GM18867 (cell line): ENCODE data around the gene WIF1.

Experiments
- ATAC-seq: cut with Tn5 transposase; IDR thresholded peaks from one replicate; pipeline ENCODE4 v1.9.1; 2021; ENCODE audit warnings: mild to moderate bottlenecking, moderate library complexity; ENCODE audit not compliant: unreplicated experiment

WIF1 gene

DNA sequence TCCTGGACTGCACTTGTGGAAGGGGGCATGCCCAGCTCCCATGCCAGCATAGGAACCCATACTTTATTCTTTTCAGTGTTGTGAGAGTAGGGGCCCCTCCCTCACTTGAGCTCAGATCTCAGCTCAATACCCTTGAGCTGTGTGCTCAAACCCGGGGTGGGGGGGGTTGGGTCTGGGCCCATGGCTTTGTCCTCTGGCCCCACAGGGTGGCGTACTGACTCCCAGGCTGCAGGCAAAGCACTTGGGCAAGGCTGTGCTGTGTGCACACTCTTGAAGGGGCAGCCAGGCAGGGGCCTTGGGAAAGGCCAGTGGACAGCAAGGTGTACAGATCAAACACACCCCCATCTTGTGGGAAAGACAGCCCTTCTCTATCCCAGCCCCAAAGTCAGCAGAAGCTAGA is 81.8 kb downstream of the WIF1 start:
- no peak for ATAC-seq

DNA sequence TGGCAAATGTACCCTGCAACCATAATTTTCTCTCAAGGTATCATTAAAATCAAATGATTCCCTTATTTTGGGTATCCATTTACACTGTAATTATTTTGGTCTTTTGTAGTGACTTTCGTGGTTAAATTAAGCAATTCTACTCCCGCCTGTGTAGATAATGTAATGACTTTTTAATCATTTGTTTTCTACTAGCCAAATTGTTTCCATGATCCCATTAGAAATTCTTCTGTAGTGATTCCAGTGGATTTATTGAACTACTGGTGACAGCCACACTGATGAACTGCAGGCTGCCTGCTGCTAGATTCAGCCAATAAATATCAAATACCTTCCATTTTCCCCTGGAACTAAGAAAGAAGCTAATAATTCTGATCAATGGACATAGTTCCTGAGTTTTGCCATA is 96.0 kb downstream of the WIF1 start:
- ATAC-seq: no peak

DNA sequence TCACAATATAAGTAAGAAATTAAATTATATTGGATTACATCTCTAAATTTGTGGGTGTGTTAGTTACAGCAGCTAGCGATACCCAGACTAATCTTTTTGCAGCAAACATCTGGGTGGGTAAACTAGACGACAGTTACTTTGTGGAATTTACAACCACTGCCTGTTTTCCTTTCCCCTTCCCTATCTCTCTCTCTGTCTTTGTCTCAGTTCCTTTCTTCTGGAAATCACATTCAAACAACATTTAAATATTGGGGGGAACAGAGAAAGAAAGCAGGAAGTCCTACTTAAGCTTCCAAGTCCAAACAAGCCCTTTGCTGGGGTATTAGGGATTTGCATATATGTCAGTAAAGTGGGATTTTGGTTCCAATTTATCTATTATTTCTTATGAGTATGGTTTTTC is 97.6 kb downstream of the WIF1 start:
- ATAC-seq: no peak

DNA sequence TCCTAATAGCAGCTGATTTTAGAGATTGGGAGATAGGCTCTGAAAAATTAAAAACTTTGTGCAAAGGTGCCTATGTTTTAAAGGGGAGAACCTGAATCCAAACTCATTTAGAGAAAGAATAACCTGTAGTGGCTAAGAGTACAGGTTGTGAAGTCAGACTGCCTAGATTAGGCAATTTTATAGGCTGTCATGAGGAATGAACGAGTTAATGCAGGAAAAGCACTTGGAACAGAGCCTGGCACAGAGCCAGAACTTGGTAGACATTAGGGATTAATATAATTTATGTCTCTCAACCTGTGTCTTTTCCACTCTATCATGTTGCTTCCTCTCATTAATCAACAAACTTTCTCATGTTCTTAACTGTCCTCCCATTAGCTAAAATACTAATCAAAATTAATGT is 98.1 kb downstream of the WIF1 start:
- ATAC-seq: no peak

DNA sequence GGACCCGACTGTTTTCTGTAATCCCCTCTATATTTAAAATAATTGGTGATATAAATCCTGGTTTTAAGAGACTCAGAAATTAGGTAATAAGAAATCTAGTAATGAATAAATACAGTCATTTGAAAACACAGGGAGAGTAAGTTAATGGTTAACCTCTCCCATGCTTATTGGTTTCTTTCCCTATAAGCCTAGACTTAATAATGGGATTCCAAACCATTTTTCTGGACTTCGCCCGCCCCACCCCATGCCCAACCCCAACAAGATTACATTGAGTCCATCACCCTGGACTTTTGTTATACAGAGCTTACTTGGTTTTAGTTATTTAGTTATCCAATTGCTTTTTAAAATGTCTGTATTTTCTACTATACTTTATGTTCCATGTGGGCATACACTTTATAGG is 98.7 kb downstream of the WIF1 start:
- no peak for ATAC-seq

DNA sequence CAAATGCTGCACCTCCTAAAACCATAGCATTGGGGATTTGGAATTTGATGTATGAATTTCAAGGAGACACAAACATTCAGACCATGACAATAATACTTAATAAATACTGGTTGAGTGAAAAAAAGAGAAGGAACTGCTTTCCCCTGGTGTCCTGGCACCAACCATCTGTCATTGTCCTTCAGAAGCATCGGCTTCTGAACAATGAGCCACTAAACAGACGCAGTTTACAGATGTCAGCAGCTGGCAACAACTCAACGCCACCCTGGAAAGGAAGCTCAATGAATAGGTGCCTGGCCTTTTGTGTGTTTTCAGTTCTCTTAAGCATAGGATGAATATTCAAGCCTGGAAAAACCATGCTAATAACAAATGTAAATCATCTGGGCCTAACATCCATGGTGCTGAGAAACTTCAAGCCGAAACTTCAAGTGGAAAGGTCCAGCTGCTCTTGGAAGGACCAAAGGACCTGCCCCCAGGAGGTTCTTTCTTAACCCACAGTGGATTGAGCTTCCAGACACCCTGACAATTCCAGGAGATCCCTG is 101.3 kb downstream of the WIF1 start:
- ATAC-seq: no peak

DNA sequence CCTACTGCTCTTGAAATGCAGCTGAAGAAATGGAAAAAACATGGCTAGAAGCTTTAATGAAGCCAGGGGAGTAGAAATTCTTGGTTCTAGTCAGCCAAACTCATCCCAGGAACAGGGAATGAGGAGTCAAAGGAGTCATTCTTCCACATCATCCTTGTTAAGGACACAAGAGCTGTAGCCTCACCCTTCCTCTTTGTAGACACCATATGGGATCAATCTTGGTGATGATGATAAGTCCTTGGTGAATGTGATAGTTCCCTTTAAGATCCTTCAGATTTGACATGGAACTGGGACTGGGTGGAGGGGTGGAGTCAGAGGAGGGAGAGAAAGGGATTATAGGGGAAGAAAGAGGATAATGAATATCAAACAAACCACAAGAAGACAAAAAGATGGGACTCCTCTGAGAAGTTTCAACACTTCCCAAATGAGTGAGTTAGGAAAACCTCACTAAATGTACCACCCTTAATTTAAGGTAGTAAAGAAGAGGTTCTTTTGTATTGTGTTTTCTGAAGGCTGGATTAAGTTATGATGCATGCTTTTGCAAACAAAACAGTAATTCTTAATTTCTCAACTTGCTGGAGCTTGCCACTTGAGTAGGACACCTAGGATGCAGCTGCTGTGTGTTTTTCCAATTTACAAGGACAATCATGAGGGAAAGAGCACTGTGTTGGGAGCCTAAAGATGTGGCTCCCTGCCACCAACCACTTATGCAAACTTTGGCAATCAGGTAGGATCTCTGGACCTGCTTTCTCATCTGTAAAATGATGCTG is 104.0 kb downstream of the WIF1 start:
- no peak for ATAC-seq

DNA sequence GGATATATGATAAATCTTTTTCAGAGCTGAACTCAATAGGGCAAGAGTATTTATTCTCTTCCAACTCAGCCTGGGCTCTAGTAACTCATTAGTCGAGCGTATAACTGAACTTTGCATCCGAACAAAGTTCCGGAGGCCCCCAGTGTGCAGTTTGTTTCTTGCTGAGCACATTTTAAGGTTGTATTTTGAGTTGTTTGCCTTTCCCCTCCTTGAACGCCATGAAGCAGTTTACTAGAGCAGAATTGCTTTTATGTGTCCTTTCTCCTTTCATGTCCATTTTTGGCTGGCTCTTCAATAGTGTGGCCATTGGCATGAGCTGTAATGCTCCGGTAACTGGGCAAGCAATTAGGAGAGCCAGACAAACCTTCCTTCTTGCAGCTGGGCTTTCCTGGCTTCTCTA is 105.3 kb downstream of the WIF1 start:
- no peak for ATAC-seq

DNA sequence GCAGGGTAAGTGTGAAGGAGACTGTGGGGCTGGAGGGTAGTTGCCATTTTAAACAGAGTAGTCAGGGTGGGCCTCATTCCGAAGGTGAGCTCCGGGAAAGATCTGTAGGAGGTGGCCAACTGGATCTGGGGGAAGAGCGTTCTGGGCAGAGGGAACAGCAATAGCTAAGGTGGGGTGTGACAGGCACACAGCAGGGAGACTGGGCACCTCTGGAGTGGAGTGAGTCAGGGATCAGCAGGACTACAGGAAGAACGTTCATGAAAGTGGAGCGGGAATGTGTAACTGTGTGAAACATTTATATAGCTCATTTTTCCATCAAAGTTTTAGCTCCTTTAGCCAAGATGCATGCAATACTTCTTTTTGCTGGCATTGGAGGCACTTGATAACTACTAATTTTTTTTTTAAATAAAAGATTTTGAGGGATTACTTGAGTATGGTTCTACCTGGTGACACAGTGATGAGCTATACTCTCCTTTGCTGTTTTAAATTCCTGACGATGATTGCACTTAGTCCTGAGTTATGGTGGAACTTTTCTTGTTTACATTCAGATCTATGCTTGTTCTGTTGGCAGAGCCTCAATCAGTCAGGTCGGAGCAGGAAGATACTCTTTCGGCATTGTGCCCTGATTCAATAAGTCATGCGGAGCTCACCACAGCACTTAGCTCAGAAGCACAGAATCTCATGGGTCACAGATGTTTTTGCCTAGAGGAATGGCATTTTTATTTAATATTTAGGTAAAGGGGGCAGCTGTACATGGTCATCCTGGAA is 106.4 kb downstream of the WIF1 start:
- no peak for ATAC-seq

DNA sequence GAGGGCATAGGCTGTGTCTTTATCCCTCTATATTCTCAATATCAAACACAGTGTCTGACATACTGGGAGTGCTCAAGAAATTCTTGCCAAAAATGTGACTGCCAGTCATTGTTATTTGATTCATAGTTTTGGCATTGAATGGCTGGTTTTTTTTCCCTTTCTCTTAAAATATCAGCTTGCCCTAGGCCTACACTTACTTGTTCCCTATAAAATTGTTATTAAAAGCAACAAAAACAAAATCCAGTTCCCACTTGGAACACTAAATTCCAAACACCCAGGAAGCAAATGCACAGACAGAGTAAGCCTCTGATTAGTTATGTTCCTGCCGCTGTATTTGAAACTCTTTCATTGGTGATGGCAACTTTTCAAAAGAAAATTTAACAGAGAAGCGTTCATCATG is 110.7 kb downstream of the WIF1 start:
- no peak for ATAC-seq

DNA sequence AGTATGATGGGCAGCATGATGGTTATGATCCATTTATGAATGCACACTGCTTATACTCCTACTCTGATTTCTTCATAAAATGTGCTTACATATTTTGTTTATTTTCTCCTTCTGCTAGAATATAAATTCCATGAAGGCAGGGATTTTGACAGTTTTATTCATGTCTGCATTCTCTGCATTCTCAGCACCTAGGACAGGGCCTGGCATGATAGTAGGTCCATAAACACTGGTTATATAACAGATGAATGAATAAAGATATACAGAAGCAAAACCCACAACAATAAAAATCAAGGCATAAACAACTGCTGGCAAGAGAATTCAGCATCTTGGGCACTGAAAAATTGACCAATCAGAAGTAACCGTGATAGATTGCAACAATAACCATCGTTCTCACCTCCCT is 115.4 kb downstream of the WIF1 start:
- ATAC-seq: no peak

DNA sequence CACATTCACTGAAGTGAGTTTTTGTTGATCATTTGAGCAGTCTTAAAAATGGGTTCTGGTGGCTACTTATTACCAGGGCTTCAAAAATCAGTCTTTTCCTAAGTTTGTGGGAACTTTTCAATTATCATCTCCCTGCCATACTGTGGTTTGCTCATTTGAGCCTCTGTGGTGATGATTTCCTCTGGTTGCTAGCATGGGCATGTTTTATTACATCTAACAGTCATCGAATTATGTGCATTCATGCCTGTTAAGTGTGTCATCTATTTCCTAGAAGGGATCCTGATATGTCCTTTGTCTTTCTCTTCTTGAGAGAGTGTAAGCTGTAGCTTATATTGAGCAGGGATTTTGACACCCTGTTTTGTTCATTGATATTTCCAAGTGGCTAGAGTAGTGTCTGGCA is 116.8 kb downstream of the WIF1 start:
- no peak for ATAC-seq
